ENCODE data around the gene TRIM2.

Gene TRIM2

GRCh38 chr4:153345012-153345981 lies 141.1 kb downstream of the TRIM2 start:
- no peaks in the 10 kb centered on the region for H3K27me3 ChIP-seq (ENCODE audit: control insufficient read depth, insufficient read depth, low read length)
- H3K36me3 ChIP-seq (ENCODE audit: control insufficient read depth, low read depth, low read length) = peaks cover 2% of the 10 kb centered on the region
- H3K27ac ChIP-seq (ENCODE audit: low read length) = peak overlapping the region; percentile 88
- H3K4me3 ChIP-seq (ENCODE audit: low read length) = peak overlapping the region; percentile 85
- H3K4me1 ChIP-seq (ENCODE audit: control insufficient read depth, low read depth, low read length) = peaks cover 19% of the 10 kb centered on the region
- no peaks in the 10 kb centered on the region for H3K9me3 ChIP-seq (ENCODE audit: control insufficient read depth, low read depth, low read length)
- peak overlapping the region; percentile 95 for H3K9ac ChIP-seq (ENCODE audit: low read length)

- no peaks in the 10 kb centered on the region for H3K36me3 ChIP-seq (ENCODE audit: control insufficient read depth, low read depth, low read length)
- H3K4me1 ChIP-seq (ENCODE audit: control insufficient read depth, low read depth, low read length) = peaks cover 19% of the 10 kb centered on the region
- peak overlapping the region; percentile 85 for H3K4me3 ChIP-seq (ENCODE audit: low read length)
- H3K9me3 ChIP-seq (ENCODE audit: control insufficient read depth, low read depth, low read length) = no peaks in the 10 kb centered on the region
- peak overlapping the region; percentile 95 for H3K9ac ChIP-seq (ENCODE audit: low read length)
- no peaks in the 10 kb centered on the region for H3K27me3 ChIP-seq (ENCODE audit: control insufficient read depth, insufficient read depth, low read length)
- H3K27ac ChIP-seq (ENCODE audit: low read length) = no peak overlapping the region
Measured at GRCh38 chr4:153346031-153346430, 141.8 kb downstream of the TRIM2 start.

- no peaks in the 10 kb centered on the region for H3K36me3 ChIP-seq (ENCODE audit: control insufficient read depth, low read depth, low read length)
- peaks cover 19% of the 10 kb centered on the region for H3K4me1 ChIP-seq (ENCODE audit: control insufficient read depth, low read depth, low read length)
- peak overlapping the region; percentile 14 for H3K9ac ChIP-seq (ENCODE audit: low read length)
- H3K27me3 ChIP-seq (ENCODE audit: control insufficient read depth, insufficient read depth, low read length) = no peaks in the 10 kb centered on the region
- H3K4me3 ChIP-seq (ENCODE audit: low read length) = peak overlapping the region; percentile 85
- H3K27ac ChIP-seq (ENCODE audit: low read length) = no peak overlapping the region
- no peaks in the 10 kb centered on the region for H3K9me3 ChIP-seq (ENCODE audit: control insufficient read depth, low read depth, low read length)
Measured at GRCh38 chr4:153346563-153346962, 142.3 kb downstream of the TRIM2 start.

- no peaks in the 10 kb centered on the region for H3K36me3 ChIP-seq (ENCODE audit: control insufficient read depth, low read depth, low read length)
- no peaks in the 10 kb centered on the region for H3K27me3 ChIP-seq (ENCODE audit: control insufficient read depth, insufficient read depth, low read length)
- H3K9ac ChIP-seq (ENCODE audit: low read length) = peak overlapping the region; percentile 14
- no peak overlapping the region for H3K27ac ChIP-seq (ENCODE audit: low read length)
- no peaks in the 10 kb centered on the region for H3K9me3 ChIP-seq (ENCODE audit: control insufficient read depth, low read depth, low read length)
- peaks cover 19% of the 10 kb centered on the region for H3K4me1 ChIP-seq (ENCODE audit: control insufficient read depth, low read depth, low read length)
- H3K4me3 ChIP-seq (ENCODE audit: low read length) = no peak overlapping the region
Measured at GRCh38 chr4:153347117-153347516, 142.9 kb downstream of the TRIM2 start.

- Histone ChIP-seq H3K27me3 (ENCODE audit: control insufficient read depth, insufficient read depth, low read length) (no peaks in the 10 kb centered on the region), H3K4me1 (ENCODE audit: control insufficient read depth, low read depth, low read length) (peaks cover 19% of the 10 kb centered on the region), H3K4me3 (ENCODE audit: low read length) (no peak overlapping the region), H3K27ac (ENCODE audit: low read length) (no peak overlapping the region), H3K36me3 (ENCODE audit: control insufficient read depth, low read depth, low read length) (no peaks in the 10 kb centered on the region), H3K9me3 (ENCODE audit: control insufficient read depth, low read depth, low read length) (no peaks in the 10 kb centered on the region), H3K9ac (ENCODE audit: low read length) (no peak overlapping the region)
Measured at GRCh38 chr4:153348006-153348405, 143.8 kb downstream of the TRIM2 start.

- Histone ChIP-seq H3K9ac (ENCODE audit: low read length) (no peak overlapping the region), H3K4me1 (ENCODE audit: control insufficient read depth, low read depth, low read length) (peaks cover 16% of the 10 kb centered on the region), H3K27me3 (ENCODE audit: control insufficient read depth, insufficient read depth, low read length) (no peaks in the 10 kb centered on the region), H3K27ac (ENCODE audit: low read length) (no peak overlapping the region), H3K36me3 (ENCODE audit: control insufficient read depth, low read depth, low read length) (no peaks in the 10 kb centered on the region), H3K9me3 (ENCODE audit: control insufficient read depth, low read depth, low read length) (no peaks in the 10 kb centered on the region), H3K4me3 (ENCODE audit: low read length) (no peak overlapping the region)
Measured at GRCh38 chr4:153349206-153349805, 145.1 kb downstream of the TRIM2 start.

- Histone ChIP-seq H3K36me3 (ENCODE audit: control insufficient read depth, low read depth, low read length) (peaks cover 25% of the 10 kb centered on the region), H3K27ac (ENCODE audit: low read length) (no peak overlapping the region), H3K9ac (ENCODE audit: low read length) (no peak overlapping the region), H3K9me3 (ENCODE audit: control insufficient read depth, low read depth, low read length) (no peaks in the 10 kb centered on the region), H3K4me1 (ENCODE audit: control insufficient read depth, low read depth, low read length) (no peaks in the 10 kb centered on the region), H3K27me3 (ENCODE audit: control insufficient read depth, insufficient read depth, low read length) (no peaks in the 10 kb centered on the region), H3K4me3 (ENCODE audit: low read length) (no peak overlapping the region)
Measured at GRCh38 chr4:153362184-153362583, 157.9 kb downstream of the TRIM2 start.

GRCh38 chr4:153364061-153364460 lies 159.8 kb downstream of the TRIM2 start:
- Histone ChIP-seq H3K36me3 (ENCODE audit: control insufficient read depth, low read depth, low read length) (peaks cover 17% of the 10 kb centered on the region), H3K4me1 (ENCODE audit: control insufficient read depth, low read depth, low read length) (no peaks in the 10 kb centered on the region), H3K27ac (ENCODE audit: low read length) (no peak overlapping the region), H3K9me3 (ENCODE audit: control insufficient read depth, low read depth, low read length) (no peaks in the 10 kb centered on the region), H3K4me3 (ENCODE audit: low read length) (no peak overlapping the region), H3K27me3 (ENCODE audit: control insufficient read depth, insufficient read depth, low read length) (no peaks in the 10 kb centered on the region), H3K9ac (ENCODE audit: low read length) (no peak overlapping the region)

- no peaks in the 10 kb centered on the region for H3K27me3 ChIP-seq (ENCODE audit: control insufficient read depth, insufficient read depth, low read length)
- H3K9ac ChIP-seq (ENCODE audit: low read length) = no peak overlapping the region
- H3K4me3 ChIP-seq (ENCODE audit: low read length) = no peak overlapping the region
- no peak overlapping the region for H3K27ac ChIP-seq (ENCODE audit: low read length)
- peaks cover 15% of the 10 kb centered on the region for H3K36me3 ChIP-seq (ENCODE audit: control insufficient read depth, low read depth, low read length)
- no peaks in the 10 kb centered on the region for H3K9me3 ChIP-seq (ENCODE audit: control insufficient read depth, low read depth, low read length)
- H3K4me1 ChIP-seq (ENCODE audit: control insufficient read depth, low read depth, low read length) = no peaks in the 10 kb centered on the region
Measured at GRCh38 chr4:153365003-153365402, 160.8 kb downstream of the TRIM2 start.

- Histone ChIP-seq H3K36me3 (ENCODE audit: control insufficient read depth, low read depth, low read length) (peaks cover 23% of the 10 kb centered on the region), H3K27ac (ENCODE audit: low read length) (no peak overlapping the region), H3K4me1 (ENCODE audit: control insufficient read depth, low read depth, low read length) (no peaks in the 10 kb centered on the region), H3K27me3 (ENCODE audit: control insufficient read depth, insufficient read depth, low read length) (no peaks in the 10 kb centered on the region), H3K9ac (ENCODE audit: low read length) (no peak overlapping the region), H3K4me3 (ENCODE audit: low read length) (no peak overlapping the region), H3K9me3 (ENCODE audit: control insufficient read depth, low read depth, low read length) (no peaks in the 10 kb centered on the region)
Measured at GRCh38 chr4:153366486-153366885, 162.2 kb downstream of the TRIM2 start.

- Histone ChIP-seq H3K4me1 (ENCODE audit: control insufficient read depth, low read depth, low read length) (no peaks in the 10 kb centered on the region), H3K27me3 (ENCODE audit: control insufficient read depth, insufficient read depth, low read length) (no peaks in the 10 kb centered on the region), H3K27ac (ENCODE audit: low read length) (no peak overlapping the region), H3K9ac (ENCODE audit: low read length) (no peak overlapping the region), H3K9me3 (ENCODE audit: control insufficient read depth, low read depth, low read length) (no peaks in the 10 kb centered on the region), H3K4me3 (ENCODE audit: low read length) (no peak overlapping the region), H3K36me3 (ENCODE audit: control insufficient read depth, low read depth, low read length) (peaks cover 29% of the 10 kb centered on the region)
Measured at GRCh38 chr4:153367092-153367491, 162.8 kb downstream of the TRIM2 start.
